ENCODE measurements around the gene BEGAIN.

BEGAIN gene

GRCh38 chr14:100615736-100616695 is 28.8 kb upstream of the BEGAIN start:
- no peak for DNase-seq (ENCODE audit: low read depth, low spot score)

- DNase-seq (ENCODE audit: low read depth, low spot score): no peak
These were observed 27.6 kb upstream of the BEGAIN start for GRCh38 chr14:100614803-100615202.

- no peak for DNase-seq (ENCODE audit: low read depth, low spot score)
These were observed 25.8 kb upstream of the BEGAIN start for GRCh38 chr14:100612986-100613385.

GRCh38 chr14:100611811-100612480 is 24.7 kb upstream of the BEGAIN start:
- no peak for DNase-seq (ENCODE audit: low read depth, low spot score)

GRCh38 chr14:100610511-100611217 is 23.4 kb upstream of the BEGAIN start:
- DNase-seq (ENCODE audit: low read depth, low spot score): no peak

GRCh38 chr14:100609941-100610391 is 22.7 kb upstream of the BEGAIN start:
- no peak for DNase-seq (ENCODE audit: low read depth, low spot score)

- no peak for DNase-seq (ENCODE audit: low read depth, low spot score)
These were observed 22.2 kb upstream of the BEGAIN start for GRCh38 chr14:100609331-100609870.

GRCh38 chr14:100608586-100609330 is 21.5 kb upstream of the BEGAIN start:
- no peak for DNase-seq (ENCODE audit: low read depth, low spot score)

- DNase-seq (ENCODE audit: low read depth, low spot score): no peak
These were observed 20.8 kb upstream of the BEGAIN start for GRCh38 chr14:100608064-100608463.

GRCh38 chr14:100607611-100607956 is 20.4 kb upstream of the BEGAIN start:
- DNase-seq (ENCODE audit: low read depth, low spot score): no peak

GRCh38 chr14:100606687-100607610 is 19.7 kb upstream of the BEGAIN start:
- DNase-seq (ENCODE audit: low read depth, low spot score): no peak

- DNase-seq (ENCODE audit: low read depth, low spot score): no peak
These were observed 18.8 kb upstream of the BEGAIN start for GRCh38 chr14:100605706-100606686.

- DNase-seq (ENCODE audit: low read depth, low spot score): no peak
These were observed 18.0 kb upstream of the BEGAIN start for GRCh38 chr14:100605230-100605629.

GRCh38 chr14:100604709-100605108 is 17.5 kb upstream of the BEGAIN start:
- no peak for DNase-seq (ENCODE audit: low read depth, low spot score)

- DNase-seq (ENCODE audit: low read depth, low spot score): no peak
These were observed 16.9 kb upstream of the BEGAIN start for GRCh38 chr14:100604121-100604501.

- no peak for DNase-seq (ENCODE audit: low read depth, low spot score)
These were observed 16.3 kb upstream of the BEGAIN start for GRCh38 chr14:100603341-100604120.

GRCh38 chr14:100602621-100603230 is 15.5 kb upstream of the BEGAIN start:
- no peak for DNase-seq (ENCODE audit: low read depth, low spot score)

GRCh38 chr14:100601914-100602313 is 14.7 kb upstream of the BEGAIN start:
- DNase-seq (ENCODE audit: low read depth, low spot score): no peak

Measured in activated CD4-positive, CD25-positive, alpha-beta regulatory T cell treated with anti-CD3 and anti-CD28 coated beads, Interleukin-2, amount 50 U/mL, for 16 hours (primary cell).